Measurements from ENCODE around the gene PKN3.

The PKN3 gene

GRCh38 chr9:128713411-128713780 lies 11.1 kb downstream of the PKN3 start (continued):
- TF ChIP-seq TSHZ2 (CRISPR knock-in tag; IDR thresholded peaks at IDR 0.05) (no peak), PATZ1 (CRISPR knock-in tag; IDR thresholded peaks at IDR 0.05; ENCODE audit: borderline replicate concordance) (no peak), ZNF8 (CRISPR knock-in tag; IDR thresholded peaks at IDR 0.05) (no peak), OSR1 (CRISPR knock-in tag; IDR thresholded peaks at IDR 0.05) (no peak), ZFP3 (CRISPR knock-in tag; IDR thresholded peaks at IDR 0.05) (no peak)

- ATAC-seq, result no peak
Measured at GRCh38 chr9:128713941-128714573, 11.8 kb downstream of the PKN3 start.

GRCh38 chr9:128714586-128715435 lies 12.5 kb downstream of the PKN3 start:
- TF ChIP-seq TOX (CRISPR knock-in tag; IDR thresholded peaks at IDR 0.05; ENCODE audit: borderline replicate concordance), result no peak
- no peak for TF ChIP-seq ARNTL (CRISPR knock-in tag; IDR thresholded peaks at IDR 0.05; ENCODE audit: borderline replicate concordance, low read depth)
- no peak for TF ChIP-seq PATZ1 (CRISPR knock-in tag; IDR thresholded peaks at IDR 0.05; ENCODE audit: borderline replicate concordance)
- TF ChIP-seq POU6F1 (CRISPR knock-in tag; IDR thresholded peaks at IDR 0.05; ENCODE audit: borderline replicate concordance, low read depth), result no peak
- no peak for TF ChIP-seq ZNF565 (CRISPR knock-in tag; conservative IDR thresholded peaks at IDR 0.05; ENCODE audit: low read depth)
- no peak for TF ChIP-seq RARB (CRISPR knock-in tag; IDR thresholded peaks at IDR 0.05)
- ATAC-seq, result no peak

More at GRCh38 chr9:128713941-128714573, 11.8 kb downstream of the PKN3 start:
- TF ChIP-seq ZFP30 (CRISPR knock-in tag; IDR thresholded peaks at IDR 0.05) (no peak), BACH2 (CRISPR knock-in tag; IDR thresholded peaks at IDR 0.05; ENCODE audit: borderline replicate concordance) (no peak), PPARA (CRISPR knock-in tag; IDR thresholded peaks at IDR 0.05; ENCODE audit: borderline replicate concordance) (no peak), ZNF70 (CRISPR knock-in tag; IDR thresholded peaks at IDR 0.05) (no peak), ZC3H10 (CRISPR knock-in tag; IDR thresholded peaks at IDR 0.05) (no peak), PATZ1 (CRISPR knock-in tag; IDR thresholded peaks at IDR 0.05; ENCODE audit: borderline replicate concordance) (no peak), ZNF565 (CRISPR knock-in tag; conservative IDR thresholded peaks at IDR 0.05; ENCODE audit: low read depth) (no peak), TSHZ2 (CRISPR knock-in tag; IDR thresholded peaks at IDR 0.05) (no peak), ESRRG (CRISPR knock-in tag; IDR thresholded peaks at IDR 0.05) (no peak), TOX (CRISPR knock-in tag; IDR thresholded peaks at IDR 0.05; ENCODE audit: borderline replicate concordance) (no peak), SNAI2 (CRISPR knock-in tag; IDR thresholded peaks at IDR 0.05) (no peak), OSR1 (CRISPR knock-in tag; IDR thresholded peaks at IDR 0.05) (no peak), ISL1 (CRISPR knock-in tag; IDR thresholded peaks at IDR 0.05) (no peak), RARB (CRISPR knock-in tag; IDR thresholded peaks at IDR 0.05) (no peak), CSDC2 (CRISPR knock-in tag; IDR thresholded peaks at IDR 0.05) (no peak), ZNF8 (CRISPR knock-in tag; IDR thresholded peaks at IDR 0.05) (no peak)
